CD4-positive, alpha-beta T cell (primary cell): Measurements from ENCODE around the gene LY6G5C. TPM values are rescaled to one million over a fixed set of nuclear protein-coding genes. Genes with fewer than 3 reads are reported as not detected.

Experiments used
- ATAC-seq: fragments of 200-7000 bp; cut with Tn5 transposase; one replicate; pipeline ENCODE4 v1.10.0; 2022; ENCODE audit warnings: mild to moderate bottlenecking; ENCODE audit not compliant: poor library complexity
- CTCF ChIA-PET: fragments of 350-600 bp; sonication (Branson Sonifier 250); formaldehyde crosslinking; loops from one replicate; lab custom pipeline; 2021; ENCODE audit warnings: antibody characterized with exemption, inconsistent platforms; lab: Charles Lee
- POLR2A ChIA-PET: fragments of 350-600 bp; sonication (Branson Sonifier 250); formaldehyde crosslinking; loops from one replicate; lab custom pipeline; 2021; ENCODE audit warnings: antibody characterized with exemption, inconsistent platforms; lab: Charles Lee
- DNase-seq, 14 experiments: peaks; one replicate each; pipeline ENCODE4 v3.0.0-alpha.2; 2013 to 2020; ENCODE audit warnings: mixed read lengths in 2 of 14
- H3K27ac ChIP-seq, 2 donors: one replicate each; pipeline versions ENCODE4 v1.5.1 to v1.7.0; 2013; ENCODE audit warnings: low read length in 2 of 2, low read depth in 1 of 2, mild to moderate bottlenecking in 1 of 2
- H3K27me3 ChIP-seq, 2 experiments: 1 replicate in 1 of 2; 2 replicates in 1 of 2; pipeline versions ENCODE4 v1.6.1 to v1.7.0; 2013; ENCODE audit warnings: low read length in 2 of 2, control low read depth in 1 of 2, mild to moderate bottlenecking in 1 of 2, moderate library complexity in 1 of 2; ENCODE audit not compliant: insufficient read depth in 2 of 2, control insufficient read depth in 1 of 2
- H3K36me3 ChIP-seq: one replicate; pipeline ENCODE4 v1.6.1; 2013; ENCODE audit warnings: low read length, control low read depth; ENCODE audit not compliant: insufficient read depth
- H3K4me1 ChIP-seq: one replicate; pipeline ENCODE4 v1.6.1; 2013; ENCODE audit warnings: low read length, control low read depth; ENCODE audit not compliant: insufficient read depth
- H3K4me3 ChIP-seq: one replicate; pipeline ENCODE4 v1.5.1; 2013; ENCODE audit warnings: mild to moderate bottlenecking, low read length, moderate library complexity
- H3K9me3 ChIP-seq, 2 experiments: 1 replicate in 1 of 2; 2 replicates in 1 of 2; pipeline versions ENCODE4 v1.6.1 to v1.7.0; 2013; ENCODE audit warnings: low read length in 2 of 2, mild to moderate bottlenecking in 2 of 2, control low read depth in 1 of 2, moderate library complexity in 1 of 2; ENCODE audit not compliant: control insufficient read depth in 1 of 2, insufficient read depth in 1 of 2
- H3K27ac Mint-ChIP-seq: one replicate; pipeline ENCODE4 v1.8.0; 2020; ENCODE audit warnings: mixed read lengths
- H3K27me3 Mint-ChIP-seq: one replicate; pipeline ENCODE4 v1.8.0; 2021; ENCODE audit warnings: mixed read lengths
- H3K36me3 Mint-ChIP-seq: one replicate; pipeline ENCODE4 v1.8.0; 2021; ENCODE audit warnings: low read depth, mixed read lengths
- H3K4me1 Mint-ChIP-seq: one replicate; pipeline ENCODE4 v1.8.0; 2021; ENCODE audit warnings: low read depth, mixed read lengths
- H3K4me3 Mint-ChIP-seq: one replicate; pipeline ENCODE4 v1.8.0; 2020; ENCODE audit warnings: mild to moderate bottlenecking, mixed read lengths
- H3K9me3 Mint-ChIP-seq: one replicate; pipeline ENCODE4 v1.8.0; 2020; ENCODE audit warnings: mixed read lengths
- CTCF ChIP-seq: fragments of 200-600 bp; IDR thresholded peaks from one replicate; pipeline ENCODE4 v1.8.0; 2022; ENCODE audit warnings: antibody characterized with exemption, mild to moderate bottlenecking
- intact Hi-C, 2 experiments: fragments of 100-400 bp; cut with DNase I in 1 of 2; cut with micrococcal nuclease in 1 of 2; formaldehyde crosslinking; loops; one replicate each; pipeline versions ENCODE4 v1.15.1 to v1.9.0; 2023 to 2025; cut with DNase I, micrococcal nuclease
- total RNA-seq, 174 experiments: library from RNA in 2 of 174; stranded (reverse) in 2 of 174; gene quantifications; one replicate each; pipeline ENCODE4 v1.2.3 and lab custom pipeline; 2021 to 2026

Gene LY6G5C
- total RNA-seq, 2 experiments from 2014 or later: 0.49 to 0.67 TPM

GRCh38 chr6:31669676-31670075 is 11.2 kb downstream of the LY6G5C start, which contains the start of gene LY6G5B:
TSS of gene LY6G5B (plus strand) at chr6:31669976. CDS start at chr6:31670951, 975 bp downstream.
- Mint-ChIP-seq H3K36me3 (peaks cover 87% of the 10 kb centered on the region), H3K27me3 (no peaks in the 10 kb centered on the region)
- intact Hi-C loops: loop anchor here in 1 of 2 experiments (5.0 to 10.0 kb wide), 3 partner anchors 463 to 1535 kb away; partner anchors contain the start of genes FKBPL, GPSM3, HSD17B8 and PBX2

GRCh38 chr6:31666337-31666965 is 14.4 kb downstream of the LY6G5C start:
- intact Hi-C loops: loop anchor here in 1 of 2 experiments (1.0 to 10.0 kb wide), 4 partner anchors 37 to 1538 kb away; partner anchors contain the start of genes ABHD16A, FKBPL, GPSM3 and HSD17B8
- H3K27me3 ChIP-seq: no peaks in the 10 kb centered on the region
- no peak for TF ChIP-seq CTCF
- DNase-seq: peak in 1 of 14 experiments; percentile 7
- H3K27ac Mint-ChIP-seq: peak overlapping the region; percentile 97
- H3K4me1 Mint-ChIP-seq: peaks cover 44% of the 10 kb centered on the region
- H3K4me3 ChIP-seq: peak overlapping the region; percentile 79
- H3K27me3 Mint-ChIP-seq: no peaks in the 10 kb centered on the region
- CTCF ChIA-PET: interaction anchor here (1.3 to 1.6 kb wide), 2 partner anchors 13 to 68 kb away, joined by 3 to 4 read pairs; partner anchors contain the start of gene BAG6
- peaks cover 85% of the 10 kb centered on the region for H3K36me3 Mint-ChIP-seq
- H3K4me1 ChIP-seq: peaks cover 55% of the 10 kb centered on the region
- no peaks in the 10 kb centered on the region for H3K9me3 ChIP-seq
- no peaks in the 10 kb centered on the region for H3K9me3 Mint-ChIP-seq
- H3K36me3 ChIP-seq: peaks cover 70% of the 10 kb centered on the region
- H3K4me3 Mint-ChIP-seq: peak overlapping the region; percentile 95
- peak overlapping the region; percentile 75 to 96 for H3K27ac ChIP-seq
- POLR2A ChIA-PET: interaction anchor here (0.7 to 7.9 kb wide), 4 partner anchors 13 to 305 kb away, joined by 3 to 250 read pairs (median 9); partner anchors contain the start of genes APOM, BAG6, DDX39B and DXO
- ATAC-seq: no peak

More at GRCh38 chr6:31669676-31670075, 11.2 kb downstream of the LY6G5C start, which contains the start of gene LY6G5B:
- peak within 1 kb of the TSS; percentile 56 for H3K4me3 Mint-ChIP-seq
- no peaks in the 10 kb centered on the region for H3K27me3 ChIP-seq
- peaks cover 26% of the 10 kb centered on the region for H3K4me1 Mint-ChIP-seq
- no peak within 1 kb of the TSS for H3K27ac ChIP-seq
- DNase-seq (no peak), ATAC-seq (no peak)
- H3K9me3 ChIP-seq: no peaks in the 10 kb centered on the region
- H3K4me3 ChIP-seq: no peak within 1 kb of the TSS
- CTCF ChIA-PET: no interaction called here
- H3K4me1 ChIP-seq: peaks cover 30% of the 10 kb centered on the region
- H3K9me3 Mint-ChIP-seq: no peaks in the 10 kb centered on the region
- H3K27ac Mint-ChIP-seq: peak within 1 kb of the TSS; percentile 67
- H3K36me3 ChIP-seq: peaks cover 65% of the 10 kb centered on the region
- no peak for TF ChIP-seq CTCF
- POLR2A ChIA-PET: interaction anchor here (0.8 kb wide), 1 partner anchor 34 kb away, joined by 3 read pairs; the partner anchor contains the start of gene ABHD16A

GRCh38 chr6:31665501-31666336 is 15.1 kb downstream of the LY6G5C start, which contains the start of gene CSNK2B:
TSS of gene CSNK2B (plus strand) at chr6:31666080. CDS start at chr6:31666832, 752 bp downstream.
- H3K9me3 Mint-ChIP-seq: no peaks in the 10 kb centered on the region
- peaks cover 51% of the 10 kb centered on the region for H3K4me1 Mint-ChIP-seq
- Histone ChIP-seq H3K36me3 (peaks cover 63% of the 10 kb centered on the region), H3K4me1 (peaks cover 61% of the 10 kb centered on the region), H3K27ac (peak within 1 kb of the TSS; percentile 93 to 96), H3K9me3 (no peaks in the 10 kb centered on the region), H3K27me3 (no peaks in the 10 kb centered on the region), H3K4me3 (peak within 1 kb of the TSS; percentile 79)
- peak within 1 kb of the TSS; percentile 97 for H3K27ac Mint-ChIP-seq
- peak within 1 kb of the TSS; percentile 95 for H3K4me3 Mint-ChIP-seq
- intact Hi-C loops: loop anchor here (1.0 to 10.0 kb wide), 8 partner anchors 13 to 1539 kb away; partner anchors contain the start of genes ABHD16A (in 2 of the 2), BAG6 (in 2 of the 2), PRRC2A (in 2 of the 2) and FKBPL (in 1 of the 2)
- ChIA-PET CTCF (interaction anchor here (1.3 to 1.6 kb wide), 2 partner anchors 13 to 67 kb away, joined by 3 to 4 read pairs; partner anchors contain the start of gene BAG6), POLR2A (interaction anchor here (1.0 to 7.9 kb wide), 19 partner anchors 12 to 1306 kb away, joined by 3 to 250 read pairs (median 5); partner anchors contain the start of genes ABHD16A, AIF1, APOM and BAG6)
- DNase-seq (peak; percentile 94 to 99 (median 97)), ATAC-seq (peak; percentile 85)
- no peaks in the 10 kb centered on the region for H3K27me3 Mint-ChIP-seq
- TF ChIP-seq CTCF: no peak
- peaks cover 84% of the 10 kb centered on the region for H3K36me3 Mint-ChIP-seq
